HT1080 (cell line): Measurements from ENCODE around the gene SOX2. TPM values are rescaled to one million over a fixed set of nuclear protein-coding genes. Genes with fewer than 3 reads are reported as not detected.

Experiments used
- DNase-seq: peaks from one replicate; pipeline ENCODE4 v3.0.0-alpha.2; 2015; ENCODE audit warnings: low read depth
- total RNA-seq: library from RNA; depleted of rRNA; stranded (reverse); fragments of >200 nt; shearing (Covaris generic); gene quantifications from 2 replicates; pipeline ENCODE4 v1.2.3, GENCODE V29; 2014

Gene SOX2
- total RNA-seq, 1 experiment from 2014 or later: not detected

DNA sequence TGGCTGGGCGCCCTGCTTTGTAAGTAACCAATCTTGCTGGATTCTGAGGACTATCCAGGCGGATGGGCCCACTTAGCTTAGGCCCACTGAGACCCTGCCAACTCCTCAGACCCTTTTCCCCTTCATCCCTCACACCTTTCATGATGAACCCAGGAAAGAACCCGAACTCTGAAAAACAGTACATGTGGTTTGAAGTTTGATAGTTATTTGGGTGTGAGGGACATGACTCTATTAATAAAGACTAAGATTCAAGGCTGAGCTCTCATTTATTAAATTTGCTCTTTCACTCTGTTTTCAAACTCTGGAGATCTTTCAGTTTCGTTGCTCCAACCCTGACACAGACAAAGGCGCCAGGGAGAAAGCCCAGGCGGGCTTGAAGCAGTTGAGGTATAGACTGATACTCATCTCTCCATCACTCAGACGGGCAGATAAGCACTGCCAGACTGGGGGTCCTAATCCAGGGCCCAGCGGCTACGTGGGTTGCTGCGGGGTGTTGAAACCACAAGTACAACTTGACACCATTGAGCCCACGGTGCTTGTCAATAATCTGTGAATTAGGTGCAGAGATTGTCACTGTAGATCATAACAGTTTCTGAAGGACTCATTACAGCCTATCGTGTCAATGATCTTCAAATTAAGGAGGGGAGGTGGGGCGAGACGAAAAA, 7.2 kb upstream of the SOX2 start:
- DNase-seq: no peak

DNA sequence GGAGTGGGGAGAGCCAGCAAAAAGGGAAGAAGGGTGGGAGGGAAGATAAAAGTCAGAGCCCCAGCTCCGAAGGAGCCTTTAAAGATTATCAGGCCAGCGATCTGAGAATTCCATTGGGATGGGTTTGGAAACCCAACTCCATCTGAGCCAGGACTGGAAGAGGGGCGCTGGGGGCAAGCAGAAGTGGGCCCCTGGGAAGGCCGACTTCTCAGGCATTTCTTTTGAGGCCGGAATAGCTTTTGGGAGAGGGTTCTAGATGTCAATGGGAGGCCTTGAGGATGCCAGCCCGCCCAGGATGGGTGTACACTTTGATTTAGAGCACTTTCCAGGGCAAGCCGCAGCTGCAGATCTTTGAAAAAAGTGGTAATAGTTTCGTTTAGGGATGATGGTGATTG, 6.6 kb upstream of the SOX2 start:
- DNase-seq: no peak

DNA sequence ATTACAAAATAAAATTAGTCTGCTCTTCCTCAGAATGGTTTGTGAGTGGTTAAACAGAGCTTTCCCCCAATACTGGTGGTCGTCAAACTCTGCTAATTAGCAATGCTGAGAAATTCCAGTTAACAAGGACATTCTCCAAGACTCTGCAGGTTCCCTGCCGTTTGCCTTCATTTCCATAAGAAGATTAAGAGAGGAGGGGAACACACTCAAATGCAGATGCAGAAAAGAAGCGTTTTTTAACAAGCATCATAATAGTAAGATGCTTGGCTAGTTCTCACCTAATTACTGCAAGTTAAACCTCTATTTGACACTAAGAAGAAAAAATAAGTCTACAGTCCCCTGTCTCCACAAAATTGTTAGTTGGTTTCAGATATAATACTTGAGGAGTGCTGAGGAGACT, 3.7 kb upstream of the SOX2 start:
- no peak for DNase-seq

DNA sequence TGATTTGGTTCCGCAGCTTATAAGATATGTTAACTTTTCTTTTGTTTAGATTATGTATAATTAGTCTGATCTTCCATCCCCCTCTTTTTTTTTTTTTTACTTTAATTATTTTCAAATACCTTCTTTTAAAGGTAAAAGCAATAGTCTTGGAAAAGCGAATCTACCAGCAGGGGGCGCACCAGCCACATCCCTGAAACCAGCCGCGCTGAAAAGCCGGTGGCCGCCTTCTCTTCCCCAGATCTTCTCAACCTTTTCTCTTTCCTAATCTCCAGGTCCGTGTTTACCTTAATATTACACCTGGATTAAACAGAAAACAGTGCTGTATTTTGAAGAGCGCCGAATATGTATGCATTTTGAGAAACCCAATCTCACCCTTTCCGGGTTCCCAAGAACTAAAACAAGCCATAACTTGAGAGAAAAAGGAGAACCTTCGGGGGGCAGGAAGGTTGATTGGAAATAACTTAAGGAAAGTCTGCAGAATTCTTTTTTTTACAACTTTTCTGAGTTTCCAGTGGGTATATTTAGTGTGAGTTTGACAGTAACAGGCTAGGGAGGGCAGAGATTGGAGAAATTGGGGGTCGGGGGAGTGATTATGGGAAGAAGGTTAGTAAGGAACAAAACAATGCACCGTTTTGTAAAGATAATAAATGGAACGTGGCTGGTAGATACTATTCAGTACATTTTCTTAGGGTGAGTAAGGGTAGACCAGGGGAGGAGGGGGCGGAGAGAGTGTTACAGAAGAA, 2.0 kb upstream of the SOX2 start:
- DNase-seq: peak; percentile 68

DNA sequence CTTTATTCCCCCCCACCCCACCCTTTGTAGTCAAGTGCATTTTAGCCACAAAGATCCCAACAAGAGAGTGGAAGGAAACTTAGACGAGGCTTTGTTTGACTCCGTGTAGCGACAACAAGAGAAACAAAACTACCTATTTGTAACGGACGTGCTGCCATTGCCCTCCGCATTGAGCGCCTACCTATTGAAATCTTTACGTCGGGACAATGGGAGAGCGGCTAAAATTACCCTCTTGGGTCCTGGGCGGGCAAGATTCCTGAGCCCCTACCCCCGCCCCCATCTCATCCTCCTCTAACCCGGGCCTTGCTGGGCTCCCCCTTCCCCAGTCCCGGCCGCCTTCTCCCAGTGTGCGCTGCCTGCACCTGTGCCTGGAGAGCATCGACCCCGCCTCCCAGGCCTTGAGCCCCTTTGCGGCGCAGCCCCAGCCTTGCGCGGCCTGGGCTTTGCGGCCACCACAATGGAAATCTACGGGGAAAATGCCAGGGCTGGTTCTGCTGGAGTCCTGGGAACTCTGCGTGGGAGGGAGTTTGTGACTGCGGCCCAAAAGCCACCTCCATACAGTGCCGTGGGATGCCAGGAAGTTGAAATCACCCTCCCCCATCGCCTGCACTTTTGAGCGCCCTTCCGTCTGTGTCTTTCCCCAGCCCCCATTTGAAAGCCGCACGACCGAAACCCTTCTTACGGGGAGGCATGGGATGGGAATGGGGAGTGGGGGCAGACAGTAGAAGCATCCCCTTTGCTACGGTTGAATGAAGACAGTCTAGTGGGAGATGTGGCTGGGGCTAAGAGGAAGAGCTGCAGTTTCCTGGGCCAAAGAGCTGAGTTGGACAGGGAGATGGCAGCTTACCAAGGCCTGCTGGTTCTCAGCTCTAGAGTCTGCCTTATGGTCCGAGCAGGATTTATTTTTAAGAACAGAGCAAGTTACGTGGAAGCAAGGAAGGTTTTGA, 1.1 kb upstream of the SOX2 start:
- DNase-seq: no peak

DNA sequence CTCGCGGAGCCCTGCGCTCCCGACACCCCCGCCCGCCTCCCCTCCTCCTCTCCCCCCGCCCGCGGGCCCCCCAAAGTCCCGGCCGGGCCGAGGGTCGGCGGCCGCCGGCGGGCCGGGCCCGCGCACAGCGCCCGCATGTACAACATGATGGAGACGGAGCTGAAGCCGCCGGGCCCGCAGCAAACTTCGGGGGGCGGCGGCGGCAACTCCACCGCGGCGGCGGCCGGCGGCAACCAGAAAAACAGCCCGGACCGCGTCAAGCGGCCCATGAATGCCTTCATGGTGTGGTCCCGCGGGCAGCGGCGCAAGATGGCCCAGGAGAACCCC, 464 bp downstream of the SOX2 start:
- no peak for DNase-seq

DNA sequence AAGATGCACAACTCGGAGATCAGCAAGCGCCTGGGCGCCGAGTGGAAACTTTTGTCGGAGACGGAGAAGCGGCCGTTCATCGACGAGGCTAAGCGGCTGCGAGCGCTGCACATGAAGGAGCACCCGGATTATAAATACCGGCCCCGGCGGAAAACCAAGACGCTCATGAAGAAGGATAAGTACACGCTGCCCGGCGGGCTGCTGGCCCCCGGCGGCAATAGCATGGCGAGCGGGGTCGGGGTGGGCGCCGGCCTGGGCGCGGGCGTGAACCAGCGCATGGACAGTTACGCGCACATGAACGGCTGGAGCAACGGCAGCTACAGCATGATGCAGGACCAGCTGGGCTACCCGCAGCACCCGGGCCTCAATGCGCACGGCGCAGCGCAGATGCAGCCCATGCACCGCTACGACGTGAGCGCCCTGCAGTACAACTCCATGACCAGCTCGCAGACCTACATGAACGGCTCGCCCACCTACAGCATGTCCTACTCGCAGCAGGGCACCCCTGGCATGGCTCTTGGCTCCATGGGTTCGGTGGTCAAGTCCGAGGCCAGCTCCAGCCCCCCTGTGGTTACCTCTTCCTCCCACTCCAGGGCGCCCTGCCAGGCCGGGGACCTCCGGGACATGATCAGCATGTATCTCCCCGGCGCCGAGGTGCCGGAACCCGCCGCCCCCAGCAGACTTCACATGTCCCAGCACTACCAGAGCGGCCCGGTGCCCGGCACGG, 991 bp downstream of the SOX2 start:
- no peak for DNase-seq

DNA sequence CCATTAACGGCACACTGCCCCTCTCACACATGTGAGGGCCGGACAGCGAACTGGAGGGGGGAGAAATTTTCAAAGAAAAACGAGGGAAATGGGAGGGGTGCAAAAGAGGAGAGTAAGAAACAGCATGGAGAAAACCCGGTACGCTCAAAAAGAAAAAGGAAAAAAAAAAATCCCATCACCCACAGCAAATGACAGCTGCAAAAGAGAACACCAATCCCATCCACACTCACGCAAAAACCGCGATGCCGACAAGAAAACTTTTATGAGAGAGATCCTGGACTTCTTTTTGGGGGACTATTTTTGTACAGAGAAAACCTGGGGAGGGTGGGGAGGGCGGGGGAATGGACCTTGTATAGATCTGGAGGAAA, 1.5 kb downstream of the SOX2 start:
- no peak for DNase-seq

DNA sequence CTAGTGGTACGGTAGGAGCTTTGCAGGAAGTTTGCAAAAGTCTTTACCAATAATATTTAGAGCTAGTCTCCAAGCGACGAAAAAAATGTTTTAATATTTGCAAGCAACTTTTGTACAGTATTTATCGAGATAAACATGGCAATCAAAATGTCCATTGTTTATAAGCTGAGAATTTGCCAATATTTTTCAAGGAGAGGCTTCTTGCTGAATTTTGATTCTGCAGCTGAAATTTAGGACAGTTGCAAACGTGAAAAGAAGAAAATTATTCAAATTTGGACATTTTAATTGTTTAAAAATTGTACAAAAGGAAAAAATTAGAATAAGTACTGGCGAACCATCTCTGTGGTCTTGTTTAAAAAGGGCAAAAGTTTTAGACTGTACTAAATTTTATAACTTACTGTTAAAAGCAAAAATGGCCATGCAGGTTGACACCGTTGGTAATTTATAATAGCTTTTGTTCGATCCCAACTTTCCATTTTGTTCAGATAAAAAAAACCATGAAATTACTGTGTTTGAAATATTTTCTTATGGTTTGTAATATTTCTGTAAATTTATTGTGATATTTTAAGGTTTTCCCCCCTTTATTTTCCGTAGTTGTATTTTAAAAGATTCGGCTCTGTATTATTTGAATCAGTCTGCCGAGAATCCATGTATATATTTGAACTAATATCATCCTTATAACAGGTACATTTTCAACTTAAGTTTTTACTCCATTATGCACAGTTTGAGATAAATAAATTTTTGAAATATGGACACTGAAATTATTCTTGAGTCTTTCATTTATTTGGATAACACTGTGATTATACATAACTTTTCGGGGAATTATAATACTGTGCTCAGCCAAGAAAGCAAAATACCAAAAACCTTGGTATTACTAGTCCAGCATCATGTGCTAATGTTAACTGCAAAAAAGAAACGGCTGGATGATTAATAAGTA, 2.2 kb downstream of the SOX2 start:
- no peak for DNase-seq

DNA sequence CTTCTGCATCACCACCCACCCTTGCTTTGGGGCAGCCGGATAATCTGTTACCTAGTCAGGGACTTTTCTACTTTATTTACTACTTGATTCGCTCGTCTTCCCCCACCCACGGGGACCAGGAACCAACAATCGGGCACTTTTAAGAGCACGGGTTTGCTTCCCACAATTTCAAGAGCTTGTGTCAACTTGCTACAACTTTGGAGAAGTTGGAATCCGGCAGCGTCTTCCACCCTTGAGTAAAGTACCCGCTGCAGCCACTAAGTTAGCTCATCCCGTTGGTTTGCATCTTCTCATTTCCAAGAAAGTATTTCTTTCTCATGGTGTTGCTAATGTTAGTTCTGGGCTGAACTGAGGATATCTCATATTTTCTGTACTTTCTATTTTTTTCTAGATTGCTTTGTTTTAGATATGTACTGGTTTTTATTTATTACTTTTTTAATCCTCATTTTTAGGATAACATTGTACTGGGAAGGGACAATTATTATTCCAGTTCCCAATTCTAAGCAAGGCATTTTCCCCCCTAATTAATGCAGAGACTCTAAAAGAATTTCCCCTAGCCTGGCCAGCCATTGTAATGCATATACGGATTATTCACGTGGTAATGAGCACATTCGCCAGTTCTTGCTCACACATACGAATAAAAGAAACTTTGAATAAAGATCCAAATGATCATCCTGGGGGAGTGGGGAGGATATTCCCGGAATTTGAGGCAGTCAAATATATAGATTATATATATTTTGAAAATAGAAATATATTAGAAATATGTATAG, 4.0 kb downstream of the SOX2 start:
- no peak for DNase-seq

DNA sequence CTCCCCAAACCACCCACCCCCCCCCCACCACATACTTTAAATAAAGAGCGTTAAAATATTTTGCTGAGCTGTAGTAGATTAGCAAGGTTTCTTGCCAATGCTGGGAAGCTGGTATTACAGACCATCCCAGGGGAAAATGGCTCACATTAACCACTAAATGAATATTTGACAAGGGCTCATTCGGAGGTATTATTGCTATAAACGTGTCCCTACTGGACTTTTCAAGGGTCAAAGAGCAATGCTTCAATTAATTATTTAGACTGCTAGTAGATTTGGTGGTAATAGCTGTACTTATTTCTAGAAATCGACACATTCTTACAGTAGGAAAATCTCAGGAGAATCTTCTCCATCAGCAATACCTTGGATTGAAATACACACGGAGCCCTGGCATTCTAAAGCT, 5.2 kb downstream of the SOX2 start:
- no peak for DNase-seq

DNA sequence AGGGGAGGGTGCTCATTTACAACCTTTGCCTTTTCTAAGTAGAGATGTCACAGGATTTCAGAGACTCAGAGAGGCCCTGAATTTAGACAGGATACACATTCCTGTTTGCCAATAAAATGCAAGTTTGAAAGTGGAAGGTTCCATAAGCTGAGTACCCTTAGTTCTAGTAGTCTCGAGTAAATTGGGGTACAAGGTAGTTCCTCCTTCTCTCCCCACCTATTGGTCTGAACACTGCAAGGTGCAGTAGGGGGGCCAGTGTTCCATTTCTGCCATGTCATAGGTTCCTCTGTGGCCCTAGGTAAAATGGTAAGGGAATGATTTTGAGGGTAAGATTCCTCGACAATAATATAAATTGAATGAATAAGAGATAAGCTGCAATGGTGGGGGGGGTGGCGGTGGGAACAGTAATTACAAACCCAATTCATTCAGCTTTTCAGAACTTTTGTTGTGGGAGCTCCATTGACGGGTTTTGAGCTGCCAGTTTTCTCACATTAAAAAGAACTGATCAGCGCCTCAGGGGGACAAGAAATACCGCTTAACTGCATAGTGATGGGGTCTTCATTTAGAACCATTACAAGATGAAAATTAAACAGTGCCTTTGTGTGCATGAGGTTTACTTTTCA, 5.9 kb downstream of the SOX2 start:
- no peak for DNase-seq

DNA sequence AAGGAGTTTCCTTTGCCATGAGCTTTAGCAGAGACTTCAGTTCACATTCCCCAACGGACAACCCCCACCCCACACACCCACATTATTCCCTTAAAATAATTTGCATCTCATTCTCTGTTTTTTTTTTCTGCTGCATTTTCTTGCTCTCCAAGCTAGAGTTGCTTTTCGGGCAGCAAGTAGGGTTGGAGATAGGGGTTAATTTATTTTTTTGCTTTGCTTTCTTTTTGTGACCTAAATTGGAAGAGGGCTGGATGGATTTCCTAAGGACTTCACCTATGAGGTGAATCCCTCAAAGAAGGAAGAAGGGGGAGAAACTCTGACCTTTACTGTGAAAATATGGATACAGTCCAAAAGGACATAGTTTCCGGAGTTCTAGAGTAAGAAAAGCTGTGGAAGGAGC, 6.6 kb downstream of the SOX2 start:
- DNase-seq: no peak

DNA sequence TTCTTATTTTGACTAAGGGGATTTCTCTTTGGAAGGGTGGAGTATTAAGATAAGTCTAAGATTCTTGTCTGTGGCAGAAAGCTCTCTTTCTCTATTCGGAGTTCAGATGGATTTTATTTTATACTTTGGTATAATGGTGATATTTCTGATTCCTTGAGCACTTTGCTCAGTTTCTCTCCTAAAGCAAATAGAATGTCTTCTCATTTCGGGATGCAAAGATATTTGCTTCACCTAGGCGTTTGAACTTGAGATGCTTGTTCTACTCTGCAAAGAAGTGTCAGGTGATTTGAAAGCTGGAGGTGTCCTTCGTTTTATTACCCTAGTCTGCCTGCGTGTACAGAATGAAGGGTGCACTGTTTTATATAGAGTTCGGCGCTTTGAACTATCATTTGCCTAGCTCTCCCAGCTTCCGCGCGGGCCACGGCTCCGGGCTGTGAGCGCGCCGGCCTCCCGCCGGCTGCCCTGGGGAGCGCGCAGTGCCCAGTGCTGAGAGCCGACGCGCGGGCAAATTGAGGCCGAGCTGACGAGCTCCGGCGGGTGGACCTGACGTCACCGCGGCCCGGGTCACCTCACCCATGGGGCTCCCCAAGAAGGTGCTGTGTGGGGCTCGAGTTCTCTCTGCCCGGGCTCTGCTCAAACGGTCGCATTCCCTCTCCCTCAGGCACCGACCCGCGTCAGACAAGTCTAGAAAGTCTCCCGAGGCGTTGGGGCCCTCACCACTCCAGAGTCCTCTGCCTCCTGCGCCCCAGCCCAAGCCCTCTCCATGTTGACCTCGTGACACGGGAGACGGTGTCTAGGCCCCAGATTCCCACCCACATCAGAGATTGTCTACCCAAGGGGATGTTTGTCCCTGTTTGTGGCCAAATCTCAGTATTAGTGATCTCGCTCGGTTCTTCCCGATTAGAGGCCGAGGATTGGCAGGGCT, 7.5 kb downstream of the SOX2 start:
- no peak for DNase-seq

DNA sequence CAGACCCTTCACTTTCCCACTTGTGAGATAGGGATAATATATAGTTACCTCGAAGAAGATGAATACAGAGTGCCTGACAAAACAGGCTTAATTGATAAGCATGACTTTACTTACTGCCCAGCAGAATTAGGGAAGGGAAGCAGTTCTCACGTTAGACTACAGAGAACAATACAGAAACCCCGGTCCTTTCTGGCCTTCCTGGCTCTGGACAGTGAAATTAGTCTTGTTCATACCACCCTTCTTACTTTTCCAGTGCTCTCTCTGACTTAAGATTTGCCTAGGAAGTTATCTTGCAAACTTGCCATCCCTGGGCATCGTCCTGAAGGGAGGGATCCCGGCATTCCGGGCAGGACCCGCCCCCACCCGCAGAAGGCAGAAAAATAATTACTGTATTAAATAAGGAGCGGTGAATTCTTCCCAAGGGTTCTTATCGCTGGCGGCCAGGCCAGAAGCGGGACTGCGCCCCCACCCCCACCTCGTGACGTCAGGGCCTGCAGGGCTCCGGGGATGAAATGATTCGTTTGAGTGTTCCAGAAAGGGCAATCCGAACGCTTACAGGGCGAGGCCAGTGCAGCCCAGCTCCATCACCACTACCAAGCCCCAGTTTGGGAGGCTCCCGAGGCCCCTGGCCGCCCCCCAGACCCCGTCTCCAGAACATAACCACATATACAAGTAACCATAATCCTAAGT, 8.4 kb downstream of the SOX2 start:
- no peak for DNase-seq

DNA sequence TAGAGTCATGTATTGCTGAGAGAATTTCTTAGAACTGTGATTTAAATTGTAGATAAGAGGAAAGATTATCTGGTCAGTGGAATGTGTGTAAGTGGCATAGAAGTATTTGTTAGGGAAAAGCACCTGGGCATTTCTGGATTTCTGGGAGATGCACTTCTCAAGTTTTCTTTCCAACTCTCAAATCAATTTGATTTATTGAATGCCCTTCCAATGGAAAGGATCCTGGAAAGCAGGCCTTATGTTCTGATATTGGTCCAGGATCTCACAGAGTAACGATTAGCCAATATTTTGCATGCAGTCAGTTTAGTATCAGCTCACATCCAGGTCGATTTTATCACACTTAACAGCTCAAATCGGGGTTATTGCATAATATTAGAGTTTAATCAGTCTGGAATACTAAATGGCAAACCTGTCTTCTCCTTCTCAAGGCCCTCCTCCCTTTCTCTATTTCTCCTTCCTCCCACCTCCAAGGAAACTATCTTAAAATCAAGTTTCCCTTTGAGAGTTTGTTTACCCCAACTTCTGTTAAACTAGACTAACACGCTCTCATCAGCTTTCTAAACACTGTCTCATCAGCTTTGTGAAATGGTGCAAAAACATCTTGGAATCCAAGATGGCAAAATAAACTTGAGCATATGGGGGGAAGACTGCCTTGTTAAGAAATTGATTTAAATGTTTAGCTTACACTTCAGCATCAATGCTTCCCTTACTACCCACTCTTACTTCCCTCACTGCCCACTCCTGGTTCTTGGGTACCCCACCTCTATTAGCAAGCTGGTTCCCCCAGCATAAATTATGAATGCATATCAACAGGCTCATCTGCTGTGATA, 9.5 kb downstream of the SOX2 start:
- no peak for DNase-seq

DNA sequence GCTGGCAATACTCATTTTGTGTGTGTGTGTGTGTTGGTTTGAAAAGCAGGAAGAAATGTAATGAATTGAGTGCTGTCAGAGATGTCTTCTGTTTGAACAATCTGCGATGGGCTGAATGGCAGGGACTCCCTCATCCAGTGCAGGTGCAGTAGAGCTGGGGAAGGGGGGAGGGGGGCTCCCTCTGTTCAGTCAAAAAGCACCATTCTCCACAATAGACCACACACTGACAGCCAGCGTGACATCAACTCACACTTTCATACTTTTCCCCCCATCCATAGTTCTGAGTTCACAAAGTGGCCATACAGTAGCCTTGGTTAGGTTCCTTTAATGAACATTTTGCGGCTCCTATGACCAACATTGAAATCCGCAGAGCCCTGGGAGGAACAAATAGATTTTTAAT, 10.4 kb downstream of the SOX2 start:
- no peak for DNase-seq
